Endothelial cell of umbilical vein (primary cell): ENCODE results near the gene GNGT2.

ENCODE experiments used
- EZH2 ChIP-seq: IDR thresholded peaks from 2 replicates; pipeline ENCODE4 v1.6.1; 2012; ENCODE audit warnings: borderline replicate concordance, low read depth, mild to moderate bottlenecking, moderate library complexity, low read length, inconsistent platforms; ENCODE audit not compliant: severe bottlenecking
- GATA2 ChIP-seq: IDR thresholded peaks from 2 replicates; pipeline ENCODE4 v1.7.0; 2011; ENCODE audit warnings: low read depth, mild to moderate bottlenecking, moderate library complexity, mixed read lengths, low read length; ENCODE audit not compliant: insufficient read length, insufficient read depth
- MYC ChIP-seq: IDR thresholded peaks from one replicate; pipeline ENCODE4 v1.6.1; 2011; ENCODE audit warnings: mild to moderate bottlenecking, low read depth, low read length
- POLR2A ChIP-seq: IDR thresholded peaks from 2 replicates; pipeline ENCODE4 v1.6.1; 2012; ENCODE audit warnings: low read depth, mild to moderate bottlenecking, control low read depth, low read length
- POLR2AphosphoS5 ChIP-seq: IDR thresholded peaks from 2 replicates; pipeline ENCODE4 v1.6.1; 2012; ENCODE audit warnings: low read depth, mild to moderate bottlenecking, control low read depth, low read length, moderate library complexity; ENCODE audit not compliant: insufficient read depth
- TF ChIP-seq, protein P1 (sequence below), 2 donors: IDR thresholded peaks; 1 replicate in 1 of 2; 2 replicates in 1 of 2; pipeline ENCODE4 v1.5.1; 2011; ENCODE audit warnings: low read length in 2 of 2, mild to moderate bottlenecking in 2 of 2, moderate library complexity in 2 of 2, control low read depth in 1 of 2, inconsistent platforms in 1 of 2, low read depth in 1 of 2; ENCODE audit not compliant: insufficient read depth in 1 of 2; ENCODE audit errors: extremely low read depth in 1 of 2

GRCh38 chr17:49198211-49198610 lies 12.2 kb downstream of the GNGT2 start:
- TF ChIP-seq, protein P1, sequence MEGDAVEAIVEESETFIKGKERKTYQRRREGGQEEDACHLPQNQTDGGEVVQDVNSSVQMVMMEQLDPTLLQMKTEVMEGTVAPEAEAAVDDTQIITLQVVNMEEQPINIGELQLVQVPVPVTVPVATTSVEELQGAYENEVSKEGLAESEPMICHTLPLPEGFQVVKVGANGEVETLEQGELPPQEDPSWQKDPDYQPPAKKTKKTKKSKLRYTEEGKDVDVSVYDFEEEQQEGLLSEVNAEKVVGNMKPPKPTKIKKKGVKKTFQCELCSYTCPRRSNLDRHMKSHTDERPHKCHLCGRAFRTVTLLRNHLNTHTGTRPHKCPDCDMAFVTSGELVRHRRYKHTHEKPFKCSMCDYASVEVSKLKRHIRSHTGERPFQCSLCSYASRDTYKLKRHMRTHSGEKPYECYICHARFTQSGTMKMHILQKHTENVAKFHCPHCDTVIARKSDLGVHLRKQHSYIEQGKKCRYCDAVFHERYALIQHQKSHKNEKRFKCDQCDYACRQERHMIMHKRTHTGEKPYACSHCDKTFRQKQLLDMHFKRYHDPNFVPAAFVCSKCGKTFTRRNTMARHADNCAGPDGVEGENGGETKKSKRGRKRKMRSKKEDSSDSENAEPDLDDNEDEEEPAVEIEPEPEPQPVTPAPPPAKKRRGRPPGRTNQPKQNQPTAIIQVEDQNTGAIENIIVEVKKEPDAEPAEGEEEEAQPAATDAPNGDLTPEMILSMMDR (IDR thresholded peaks at IDR 0.05; ENCODE audit: extremely low read depth in 1 of 2, insufficient read depth in 1 of 2, low read depth in 1 of 2, low read length in 2 of 2) = no peak
- no peak for TF ChIP-seq MYC
- no peak for TF ChIP-seq POLR2A
- no peak for TF ChIP-seq EZH2
- no peak for TF ChIP-seq GATA2
- no peak for TF ChIP-seq POLR2AphosphoS5
